Neuronal stem cell (in vitro differentiated cells): ENCODE results near the gene XPO6.

Experiments used
- DNase-seq: peaks from one replicate; pipeline ENCODE4 v3.0.0-alpha.2; 2013; ENCODE audit warnings: low spot score
- H2AFZ ChIP-seq: one replicate; pipeline ENCODE4 v1.6.1; 2013; ENCODE audit warnings: mild to moderate bottlenecking, low read length, inconsistent platforms
- H2AK5ac ChIP-seq: 2 replicates; pipeline ENCODE4 v1.6.1; 2013; ENCODE audit warnings: low read depth, mild to moderate bottlenecking, inconsistent platforms, low read length, moderate library complexity, mixed read lengths
- H2BK120ac ChIP-seq: 2 replicates; pipeline ENCODE4 v1.6.1; 2013; ENCODE audit warnings: low read depth, mild to moderate bottlenecking, inconsistent platforms, low read length, moderate library complexity, mixed read lengths
- H2BK12ac ChIP-seq: one replicate; pipeline ENCODE4 v1.6.1; 2013; ENCODE audit warnings: low read length, inconsistent platforms
- H2BK15ac ChIP-seq: 2 replicates; pipeline ENCODE4 v1.6.1; 2013; ENCODE audit warnings: mild to moderate bottlenecking, low read length, inconsistent platforms, mixed read lengths
- H2BK5ac ChIP-seq: one replicate; pipeline ENCODE4 v1.6.1; 2013; ENCODE audit warnings: inconsistent platforms, mild to moderate bottlenecking, low read length, moderate library complexity
- H3K14ac ChIP-seq: one replicate; pipeline ENCODE4 v1.6.1; 2013; ENCODE audit warnings: low read length, inconsistent platforms
- H3K18ac ChIP-seq: 2 replicates; pipeline ENCODE4 v1.6.1; 2013; ENCODE audit warnings: low read length, inconsistent platforms
- H3K23ac ChIP-seq: 2 replicates; pipeline ENCODE4 v1.6.1; 2013; ENCODE audit warnings: low read depth, mild to moderate bottlenecking, mixed read lengths, low read length, inconsistent platforms; ENCODE audit not compliant: poor library complexity
- H3K27ac ChIP-seq: replicated peaks from 3 replicates; pipeline ENCODE4 v1.5.1; 2013; ENCODE audit warnings: low read length, inconsistent platforms
- H3K27me3 ChIP-seq, 3 experiments: 2 replicates each; pipeline ENCODE4 v1.6.1; 2013; ENCODE audit warnings: low read length in 3 of 3, mild to moderate bottlenecking in 2 of 3, inconsistent platforms in 1 of 3, low read depth in 1 of 3, mixed read lengths in 1 of 3, moderate library complexity in 1 of 3; ENCODE audit not compliant: control insufficient read depth in 3 of 3, insufficient read depth in 3 of 3
- H3K36me3 ChIP-seq, 2 donors: replicated peaks in 1 of 2; 2 replicates each; pipeline ENCODE4 v1.6.1; 2013; ENCODE audit warnings: low read length in 2 of 2; ENCODE audit not compliant: control insufficient read depth in 2 of 2, insufficient read depth in 2 of 2
- H3K4ac ChIP-seq: 2 replicates; pipeline ENCODE4 v1.6.1; 2013; ENCODE audit warnings: inconsistent platforms, mild to moderate bottlenecking, low read length, moderate library complexity
- H3K4me1 ChIP-seq, 2 donors: 1 replicate in 1 of 2; 2 replicates in 1 of 2; pipeline ENCODE4 v1.6.1; 2013; ENCODE audit warnings: low read length in 2 of 2, low read depth in 1 of 2; ENCODE audit not compliant: control insufficient read depth in 2 of 2, insufficient read depth in 1 of 2
- H3K4me2 ChIP-seq: one replicate; pipeline ENCODE4 v1.6.1; 2013; ENCODE audit warnings: mild to moderate bottlenecking, low read length, inconsistent platforms; ENCODE audit not compliant: insufficient read depth, poor library complexity, severe bottlenecking
- H3K4me3 ChIP-seq, 2 donors: 2 replicates each; pipeline ENCODE4 v1.5.1; 2013; ENCODE audit warnings: low read length in 2 of 2, mild to moderate bottlenecking in 2 of 2, inconsistent platforms in 1 of 2, moderate library complexity in 1 of 2
- H3K79me1 ChIP-seq: one replicate; pipeline ENCODE4 v1.6.1; 2013; ENCODE audit warnings: low read depth, mild to moderate bottlenecking, inconsistent platforms, low read length, moderate library complexity
- H3K9ac ChIP-seq: one replicate; pipeline ENCODE4 v1.6.1; 2013; ENCODE audit warnings: mild to moderate bottlenecking, low read depth, low read length, inconsistent platforms; ENCODE audit not compliant: poor library complexity
- H3K9me3 ChIP-seq, 2 donors: replicated peaks in 1 of 2; 2 replicates each; pipeline versions ENCODE3 to v1.6.1; 2013; ENCODE audit warnings: low read length in 2 of 2, mild to moderate bottlenecking in 2 of 2, inconsistent platforms in 1 of 2, low read depth in 1 of 2, mixed read lengths in 1 of 2, moderate library complexity in 1 of 2; ENCODE audit not compliant: control insufficient read depth in 2 of 2, insufficient read depth in 1 of 2
- H4K8ac ChIP-seq: one replicate; pipeline ENCODE4 v1.6.1; 2013; ENCODE audit warnings: low read depth, mild to moderate bottlenecking, inconsistent platforms, low read length, moderate library complexity
- H4K91ac ChIP-seq: one replicate; pipeline ENCODE4 v1.6.1; 2013; ENCODE audit warnings: low read length, low read depth, mild to moderate bottlenecking, inconsistent platforms; ENCODE audit not compliant: poor library complexity
- whole genome bisulfite sequencing, 2 donors: extraction: QIAGEN DNeasy Blood & Tissue Kit; methylation state at CpG; one replicate each; pipeline ENCODE4 v1.1.7; 2013; ENCODE audit warnings: missing lambda C conversion rate in 2 of 2, mixed read lengths in 1 of 2; ENCODE audit not compliant: insufficient read length in 2 of 2, insufficient replicate concordance in 1 of 2; ENCODE audit errors: extremely low coverage in 2 of 2; 5-methylcytosine and 5-hydroxymethylcytosine counted together

XPO6 gene

DNA sequence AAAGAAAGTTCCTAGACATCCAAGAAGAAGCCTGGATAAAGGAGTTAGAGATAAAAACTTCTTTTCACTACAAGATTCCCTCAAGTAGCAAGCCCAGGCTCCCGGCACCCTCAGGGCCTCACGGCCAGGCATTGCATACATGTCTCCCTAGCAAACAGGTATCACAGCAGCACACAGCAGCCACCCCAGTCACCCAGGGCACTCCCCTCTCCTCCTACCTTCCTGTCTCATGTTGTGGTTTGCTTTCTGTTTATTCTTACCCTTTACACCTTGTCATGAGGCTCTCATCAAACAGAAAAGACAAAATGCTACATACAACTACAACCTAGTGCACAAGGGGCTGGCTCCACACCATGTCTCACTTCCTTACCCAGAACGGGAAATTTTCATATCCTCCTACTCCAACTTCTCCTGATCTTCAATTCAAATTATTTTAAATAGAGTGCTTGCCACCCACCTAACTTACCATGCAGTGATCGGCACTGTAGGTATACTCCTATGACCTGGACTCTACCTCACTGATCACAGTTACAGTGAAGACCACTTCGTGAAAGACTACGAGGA, 42.7 kb downstream of the XPO6 start:
- H3K9me3 ChIP-seq, result no peaks in the 10 kb centered on the region
- no peak overlapping the region for H4K8ac ChIP-seq
- no peak overlapping the region for H2BK15ac ChIP-seq
- peaks cover 19 to 96% of the 10 kb centered on the region in 2 donors for H3K36me3 ChIP-seq
- no peak overlapping the region for H3K27ac ChIP-seq
- H2AFZ ChIP-seq, result no peak overlapping the region
- H3K4ac ChIP-seq, result no peak overlapping the region
- no peaks in the 10 kb centered on the region for H3K79me1 ChIP-seq
- no peak overlapping the region for H2BK120ac ChIP-seq
- no peak overlapping the region for H2AK5ac ChIP-seq
- H3K18ac ChIP-seq, result no peak overlapping the region
- H2BK5ac ChIP-seq, result no peak overlapping the region
- H3K14ac ChIP-seq, result no peak overlapping the region
- DNase-seq, result no peak
- H4K91ac ChIP-seq, result no peak overlapping the region
- no peak overlapping the region for H3K23ac ChIP-seq
- H3K9ac ChIP-seq, result no peak overlapping the region
- WGBS, 2 donors, result no CpG with 5 or more reads among the region's 6 CpGs
- no peak overlapping the region for H3K4me2 ChIP-seq
- H2BK12ac ChIP-seq, result no peak overlapping the region
- no peaks in the 10 kb centered on the region for H3K4me1 ChIP-seq
- no peaks in the 10 kb centered on the region for H3K27me3 ChIP-seq
- no peak overlapping the region for H3K4me3 ChIP-seq

GRCh38 chr16:28167730-28168129, 44.0 kb downstream of the XPO6 start:
- Histone ChIP-seq H2BK15ac (no peak overlapping the region), H3K9ac (no peak overlapping the region), H3K4ac (no peak overlapping the region), H4K8ac (no peak overlapping the region), H2AFZ (no peak overlapping the region), H3K4me3 (no peak overlapping the region), H2BK12ac (no peak overlapping the region), H3K23ac (no peak overlapping the region), H3K18ac (no peak overlapping the region), H3K4me1 (no peaks in the 10 kb centered on the region), H2AK5ac (no peak overlapping the region), H3K4me2 (no peak overlapping the region), H2BK5ac (no peak overlapping the region), H3K27me3 (no peaks in the 10 kb centered on the region), H2BK120ac (no peak overlapping the region), H3K27ac (no peak overlapping the region), H3K9me3 (no peaks in the 10 kb centered on the region), H3K14ac (no peak overlapping the region), H3K79me1 (no peaks in the 10 kb centered on the region), H4K91ac (no peak overlapping the region), H3K36me3 (peaks cover 19 to 96% of the 10 kb centered on the region in 2 donors)
- DNase-seq, result no peak
- WGBS, 2 donors, result no CpG with 5 or more reads among the region's 3 CpGs

DNA sequence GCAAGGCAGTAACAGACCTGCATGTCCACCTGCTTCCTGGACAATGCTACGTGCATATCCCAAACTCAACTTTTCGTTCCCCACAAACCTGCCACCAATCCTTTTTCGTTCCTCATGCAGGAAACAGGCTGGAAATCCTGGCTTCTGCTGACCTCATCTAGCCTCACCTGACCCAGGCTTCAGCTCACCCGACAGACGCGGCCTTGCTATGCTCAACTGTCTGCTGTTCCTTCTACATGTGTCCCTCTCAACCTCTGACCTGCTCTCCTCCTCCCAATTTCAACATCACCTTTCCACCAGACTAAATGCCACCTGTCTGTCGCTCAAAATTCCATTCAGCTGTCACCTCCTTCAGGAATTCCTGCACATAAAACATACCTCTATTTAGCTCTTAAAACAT, 44.5 kb downstream of the XPO6 start:
- WGBS, 2 donors, result no CpG with 5 or more reads among the region's 7 CpGs
- H3K4me3 ChIP-seq, result no peak overlapping the region
- H3K4ac ChIP-seq, result no peak overlapping the region
- no peak overlapping the region for H3K14ac ChIP-seq
- H3K23ac ChIP-seq, result no peak overlapping the region
- no peak overlapping the region for H3K9ac ChIP-seq
- no peak overlapping the region for H2AFZ ChIP-seq
- no peaks in the 10 kb centered on the region for H3K79me1 ChIP-seq
- no peak overlapping the region for H2AK5ac ChIP-seq
- H3K18ac ChIP-seq, result no peak overlapping the region
- no peak overlapping the region for H4K8ac ChIP-seq
- H3K4me2 ChIP-seq, result no peak overlapping the region
- H2BK120ac ChIP-seq, result no peak overlapping the region
- H3K36me3 ChIP-seq, result peaks cover 19 to 94% of the 10 kb centered on the region in 2 donors
- no peak overlapping the region for H2BK12ac ChIP-seq
- no peak overlapping the region for H2BK5ac ChIP-seq
- no peaks in the 10 kb centered on the region for H3K27me3 ChIP-seq
- no peak for DNase-seq
- no peaks in the 10 kb centered on the region for H3K4me1 ChIP-seq
- no peak overlapping the region for H2BK15ac ChIP-seq
- H4K91ac ChIP-seq, result no peak overlapping the region
- H3K9me3 ChIP-seq, result no peaks in the 10 kb centered on the region
- no peak overlapping the region for H3K27ac ChIP-seq

GRCh38 chr16:28166394-28167208, 45.2 kb downstream of the XPO6 start:
- no peak overlapping the region for H3K23ac ChIP-seq
- no CpG with 5 or more reads among the region's 5 CpGs for WGBS, 2 donors
- no peak overlapping the region for H3K27ac ChIP-seq
- no peak overlapping the region for H3K14ac ChIP-seq
- no peak overlapping the region for H2BK5ac ChIP-seq
- H3K27me3 ChIP-seq, result no peaks in the 10 kb centered on the region
- no peak overlapping the region for H3K9ac ChIP-seq
- no peak overlapping the region for H3K4me2 ChIP-seq
- H3K18ac ChIP-seq, result no peak overlapping the region
- H4K91ac ChIP-seq, result no peak overlapping the region
- H2BK12ac ChIP-seq, result no peak overlapping the region
- no peak overlapping the region for H3K4ac ChIP-seq
- no peaks in the 10 kb centered on the region for H3K79me1 ChIP-seq
- no peaks in the 10 kb centered on the region for H3K4me1 ChIP-seq
- H2BK120ac ChIP-seq, result no peak overlapping the region
- no peak overlapping the region for H2AK5ac ChIP-seq
- no peak overlapping the region for H2BK15ac ChIP-seq
- H3K9me3 ChIP-seq, result no peaks in the 10 kb centered on the region
- no peak overlapping the region for H4K8ac ChIP-seq
- H2AFZ ChIP-seq, result no peak overlapping the region
- DNase-seq, result no peak
- no peak overlapping the region for H3K4me3 ChIP-seq
- peaks cover 19 to 94% of the 10 kb centered on the region in 2 donors for H3K36me3 ChIP-seq
